HG02870 (cell line): Measurements from ENCODE around the gene CFDP1.
A peak's percentile ranks its signal among the peaks of the same experiment; 100 is the strongest.
"Not testable (repeated sequence)": the region's sequence is repeated elsewhere in the genome, so short reads cannot be mapped to it uniquely, and the experiment has no call there.

ENCODE experiments used
- ATAC-seq: cut with Tn5 transposase; IDR thresholded peaks from one replicate; pipeline ENCODE4 v1.9.1; 2021; ENCODE audit warnings: mild to moderate bottlenecking, moderate library complexity; ENCODE audit not compliant: unreplicated experiment

CFDP1 gene

GRCh38 chr16:75304521-75305363 lies 128.6 kb downstream of the CFDP1 start:
- ATAC-seq, result no peak

- no peak for ATAC-seq
These were observed 131.5 kb downstream of the CFDP1 start for GRCh38 chr16:75301804-75302203.

- no peak for ATAC-seq
These were observed 135.0 kb downstream of the CFDP1 start for GRCh38 chr16:75298267-75298666.

GRCh38 chr16:75296606-75297005 lies 136.7 kb downstream of the CFDP1 start:
- ATAC-seq, result no peak

- ATAC-seq, result no peak
These were observed 138.4 kb downstream of the CFDP1 start for GRCh38 chr16:75294773-75295459.

- no peak for ATAC-seq
These were observed 139.5 kb downstream of the CFDP1 start for GRCh38 chr16:75293772-75294171.

- ATAC-seq, result no peak
These were observed 140.1 kb downstream of the CFDP1 start for GRCh38 chr16:75293173-75293572.

- ATAC-seq, result no peak
These were observed 140.6 kb downstream of the CFDP1 start for GRCh38 chr16:75292691-75293090.

GRCh38 chr16:75289189-75289588 lies 144.1 kb downstream of the CFDP1 start:
- no peak for ATAC-seq

- ATAC-seq, result peak; percentile 85
These were observed 144.6 kb downstream of the CFDP1 start for GRCh38 chr16:75288596-75289120.

- ATAC-seq, result no peak
These were observed 145.1 kb downstream of the CFDP1 start for GRCh38 chr16:75288181-75288580.

- ATAC-seq, result no peak
These were observed 145.6 kb downstream of the CFDP1 start for GRCh38 chr16:75287708-75288107.

- no peak for ATAC-seq
These were observed 146.9 kb downstream of the CFDP1 start for GRCh38 chr16:75286389-75286788.

GRCh38 chr16:75282466-75283281 lies 150.6 kb downstream of the CFDP1 start:
- no peak for ATAC-seq

GRCh38 chr16:75281826-75282225 lies 151.5 kb downstream of the CFDP1 start:
- no peak for ATAC-seq

- ATAC-seq, result not testable (repeated sequence)
These were observed 152.3 kb downstream of the CFDP1 start for GRCh38 chr16:75281009-75281408.

GRCh38 chr16:75280331-75280804 lies 152.9 kb downstream of the CFDP1 start:
- ATAC-seq, result no peak

GRCh38 chr16:75279305-75279704 lies 154.0 kb downstream of the CFDP1 start:
- no peak for ATAC-seq

- ATAC-seq, result no peak
These were observed 160.0 kb downstream of the CFDP1 start for GRCh38 chr16:75273054-75273925.

- ATAC-seq, result not testable (repeated sequence)
These were observed 160.7 kb downstream of the CFDP1 start for GRCh38 chr16:75272629-75273028.
